ENCODE data around the gene SEMA6C.
"Not testable (repeated sequence)": the region's sequence is repeated elsewhere in the genome, so short reads cannot be mapped to it uniquely, and the experiment has no call there.

Gene SEMA6C

DNA sequence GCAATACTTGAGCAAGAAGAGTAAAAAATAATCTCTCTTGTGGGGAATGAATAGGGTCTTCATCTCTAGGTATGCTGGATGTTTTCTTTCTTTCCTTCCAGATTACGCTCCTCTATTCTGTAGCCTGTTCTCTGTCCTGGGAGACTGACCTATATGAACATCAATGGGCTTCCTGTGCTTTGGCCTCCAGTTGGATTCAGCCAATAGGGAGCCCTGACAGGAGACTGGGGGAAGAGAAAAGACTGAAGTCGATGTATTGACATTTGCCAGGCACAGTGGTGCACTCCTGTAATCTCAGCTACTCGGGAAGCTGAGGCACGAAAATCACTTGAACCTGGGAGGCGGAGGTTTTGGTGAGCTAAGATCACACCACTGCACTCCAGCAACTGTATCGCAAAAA lies 17.6 kb downstream of the SEMA6C start:
- no peak for FAIRE-seq

DNA sequence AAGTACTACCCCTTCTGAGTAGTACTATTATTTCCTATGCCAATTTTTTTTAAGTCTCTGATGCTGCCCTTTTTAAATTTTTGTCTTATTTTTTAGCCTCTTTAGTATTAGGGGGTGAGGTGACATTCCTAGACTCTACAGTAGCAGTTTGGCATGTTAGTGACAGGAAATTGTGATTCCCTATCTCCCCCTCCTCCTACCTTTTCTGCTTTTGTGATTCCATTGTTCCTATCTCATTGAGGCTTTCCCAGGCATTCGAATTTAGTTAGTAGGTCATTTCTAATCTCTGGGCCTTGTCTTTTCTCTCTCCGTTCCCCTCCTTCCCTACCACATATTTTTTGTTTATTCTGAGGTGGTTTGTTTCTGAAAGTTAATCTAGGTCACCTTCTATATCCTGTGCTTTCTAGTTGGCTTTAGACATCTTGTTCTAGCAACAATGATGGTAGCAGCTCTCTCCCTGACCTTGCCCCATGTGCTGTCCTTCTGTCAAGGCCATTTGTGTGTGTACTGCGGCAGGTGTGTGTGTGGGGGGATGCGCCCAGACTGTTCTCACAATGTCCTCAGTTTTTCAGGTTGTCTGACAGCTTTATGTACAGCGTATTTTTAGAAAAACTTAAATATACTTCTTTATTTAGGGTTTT lies 21.5 kb downstream of the SEMA6C start:
- FAIRE-seq = no peak

DNA sequence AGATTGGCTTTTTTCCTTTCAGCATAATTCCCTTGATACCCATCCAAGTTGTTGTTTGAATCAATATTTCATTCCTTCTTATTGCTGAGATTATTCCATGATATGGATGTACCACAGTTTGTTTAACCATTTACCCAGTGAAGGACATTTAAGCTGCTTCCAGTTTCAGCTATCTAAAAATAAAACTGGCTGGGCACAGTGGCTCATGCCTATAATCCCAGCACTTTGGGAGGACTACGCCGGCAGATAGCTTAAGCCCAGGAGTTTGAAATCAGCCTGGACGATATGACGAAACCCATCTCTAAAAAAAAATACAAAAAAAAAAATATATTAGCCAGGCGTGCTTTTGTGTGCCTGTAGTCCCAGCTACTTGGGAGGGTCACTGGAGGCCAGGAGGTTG lies 32.6 kb downstream of the SEMA6C start:
- FAIRE-seq = no peak

DNA sequence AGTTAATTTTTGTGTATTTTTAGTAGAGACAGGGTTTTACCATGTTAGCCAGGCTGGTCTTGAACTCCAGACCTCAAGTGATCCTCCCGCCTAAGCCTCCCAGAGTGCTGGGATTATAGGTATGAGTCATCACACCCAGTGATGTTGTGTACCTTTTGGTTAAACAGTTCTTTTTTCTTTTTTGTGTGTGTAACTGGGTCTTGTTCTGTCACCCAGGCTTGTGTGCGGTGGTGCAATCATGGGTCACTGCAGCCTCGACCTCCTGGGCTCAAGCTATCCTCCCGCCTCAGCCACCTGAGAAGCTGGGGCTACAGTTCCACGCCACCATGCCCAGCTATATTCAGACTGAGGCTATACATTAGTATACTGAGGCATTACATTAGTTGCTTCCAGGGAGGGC lies 38.1 kb downstream of the SEMA6C start:
- no peak for FAIRE-seq

DNA sequence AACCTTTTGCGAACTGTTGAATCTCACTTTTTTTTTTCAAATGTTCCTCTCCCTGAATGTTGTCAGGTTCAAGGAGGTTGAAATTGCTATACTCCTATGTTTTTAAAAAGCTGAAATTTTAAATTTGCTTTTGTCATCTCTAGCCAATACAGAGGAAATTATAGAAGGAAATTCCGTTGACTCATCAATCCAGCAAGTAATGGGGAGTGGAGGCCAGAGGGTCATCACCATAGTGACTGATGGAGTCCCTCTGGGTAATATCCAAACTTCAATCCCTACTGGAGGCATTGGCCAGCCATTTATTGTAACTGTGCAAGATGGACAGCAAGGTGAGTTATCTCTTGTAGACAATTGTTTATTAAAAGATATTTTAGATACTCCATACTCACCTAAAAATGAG lies 39.5 kb downstream of the SEMA6C start:
- FAIRE-seq = no peak

DNA sequence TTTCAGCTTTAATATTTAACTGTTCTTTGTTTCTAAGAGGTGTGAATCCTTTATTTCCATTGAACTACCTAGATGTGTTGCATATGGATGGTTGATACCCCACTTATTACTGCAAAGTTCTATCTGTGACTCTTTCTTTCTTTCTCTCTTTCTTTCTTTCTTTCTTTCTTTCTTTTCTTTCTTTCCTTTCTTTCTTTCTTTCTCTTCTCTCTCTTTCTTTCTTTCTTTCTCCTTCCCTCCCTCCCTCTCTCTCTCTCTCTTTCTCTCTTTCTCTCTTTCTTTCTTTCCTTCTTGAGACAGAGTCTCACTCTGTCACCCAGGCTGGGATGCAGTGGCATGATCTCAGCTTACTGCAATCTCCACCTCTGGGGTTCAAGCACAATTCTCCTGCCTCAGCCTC lies 41.8 kb downstream of the SEMA6C start:
- no peak for FAIRE-seq

DNA sequence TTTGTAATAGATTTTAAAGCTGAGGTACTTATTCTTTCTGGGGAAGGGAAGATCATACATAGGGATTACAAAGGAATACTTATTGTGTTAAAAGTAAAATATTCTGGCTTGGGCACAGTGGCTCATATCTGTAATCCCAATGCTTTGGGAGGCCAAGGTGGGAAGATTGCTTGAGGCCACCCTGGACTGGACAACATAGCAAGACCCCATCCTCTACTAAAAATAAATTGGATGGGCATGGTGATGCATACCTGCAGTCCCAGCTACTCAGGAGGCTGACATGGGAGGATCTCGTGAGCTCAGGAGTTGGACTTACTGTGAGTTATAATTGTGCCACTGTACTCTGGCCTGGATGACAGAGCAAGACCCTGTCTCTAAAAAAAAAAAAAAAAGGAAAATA lies 48.3 kb downstream of the SEMA6C start:
- FAIRE-seq = no peak

DNA sequence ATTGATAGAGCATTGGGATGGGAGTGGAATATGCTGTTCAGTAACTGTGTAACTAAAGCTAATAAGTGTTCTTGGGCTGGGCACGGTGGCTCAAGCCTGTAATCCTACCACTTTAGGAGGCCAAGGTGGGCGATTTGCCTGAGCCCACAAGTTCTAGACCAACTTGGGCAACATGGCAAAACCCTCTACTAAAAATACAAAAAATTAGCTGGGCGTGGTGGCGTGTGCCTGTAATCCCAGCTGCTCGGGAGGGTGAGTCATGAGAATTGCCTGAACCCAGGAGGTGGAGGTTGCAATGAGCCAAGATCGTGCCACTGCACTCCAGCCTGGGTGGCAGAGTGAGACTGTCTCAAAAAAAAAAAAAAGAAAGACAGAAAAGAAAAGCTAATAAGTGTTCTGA lies 49.0 kb downstream of the SEMA6C start:
- FAIRE-seq = not testable (repeated sequence)

DNA sequence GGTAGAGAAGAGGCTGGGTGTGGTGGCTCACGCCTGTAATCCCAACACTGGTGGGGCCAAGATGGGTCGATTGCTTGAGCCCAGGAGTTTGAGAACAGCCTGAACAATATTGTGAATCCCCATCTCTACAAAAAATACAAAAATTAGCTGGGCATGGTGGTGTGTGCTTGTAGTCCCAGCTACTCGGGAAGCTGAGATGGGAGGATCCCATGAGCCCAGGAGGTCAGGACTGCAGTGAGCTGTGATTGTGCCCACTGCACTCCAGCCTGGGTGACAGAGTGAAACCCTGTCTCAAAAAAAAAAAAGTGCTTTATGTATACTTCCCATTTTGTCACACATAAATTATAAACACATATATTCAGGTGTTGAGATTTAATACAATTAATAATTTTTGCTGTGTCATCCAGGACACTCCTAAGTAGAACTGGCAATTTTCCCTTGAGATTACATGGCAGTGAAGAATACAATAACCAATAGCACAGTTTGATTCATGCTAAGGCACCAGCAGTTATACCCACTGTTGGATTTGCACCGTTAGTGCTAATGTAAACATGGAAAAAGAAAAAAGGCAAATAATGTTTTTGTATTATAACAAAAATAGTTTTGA lies 60.4 kb downstream of the SEMA6C start:
- no peak for FAIRE-seq

Data from islet of Langerhans (tissue), 1 donor.